ENCODE results near the gene MOB3B. TPM values are rescaled to one million over a fixed set of nuclear protein-coding genes. Genes with fewer than 3 reads are reported as not detected.

The MOB3B gene
- total RNA-seq, 4 donors from 2014 or later: 8.2 to 16.5 (median 10.5) TPM

DNA sequence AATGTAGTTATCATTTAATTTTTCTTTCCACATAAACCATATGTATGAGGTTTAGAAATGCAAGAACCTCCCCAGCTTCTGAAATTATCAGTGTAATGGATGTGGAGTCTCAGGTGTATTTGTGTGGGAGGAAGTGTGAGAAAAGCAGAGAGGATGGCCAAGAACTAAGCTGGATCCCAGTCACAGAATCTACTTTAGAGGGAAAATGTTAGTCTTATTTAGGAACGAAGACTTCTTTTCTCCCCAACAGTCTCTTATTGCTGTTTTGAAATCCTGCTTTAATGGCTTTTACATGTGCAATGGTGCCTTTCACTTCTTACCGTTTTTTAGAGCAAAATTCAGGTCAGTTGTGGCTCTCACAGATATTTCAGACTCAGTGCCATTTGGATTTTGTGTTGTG is 235.6 kb downstream of the MOB3B start:
- no peak for TF ChIP-seq CTCF (IDR thresholded peaks at IDR 0.05)
- no peak for TF ChIP-seq POLR2A (IDR thresholded peaks at IDR 0.05)
- WGBS, 2 donors: 64 to 70% methylated on average over 2 of the region's 2 CpGs
- intact Hi-C loops (cut with DNase I; ENCODE audit: low total_unique reads): no loop called here
- no peak for DNase-seq (ENCODE audit: low spot score in 2 of 2)
- H3K4me3 ChIP-seq (ENCODE audit: low read depth, poor library complexity, severe bottlenecking): no peak overlapping the region

- intact Hi-C loops (cut with DNase I; ENCODE audit: low total_unique reads): no loop called here
- peak; percentile 63 to 88 for DNase-seq (ENCODE audit: low spot score in 2 of 2)
- no peak overlapping the region for H3K4me3 ChIP-seq (ENCODE audit: low read depth, poor library complexity, severe bottlenecking)
- TF ChIP-seq POLR2A (IDR thresholded peaks at IDR 0.05) (no peak), CTCF (IDR thresholded peaks at IDR 0.05) (no peak)
- WGBS, 2 donors: 49 to 67% methylated on average over 7 of the region's 7 CpGs
Observed at GRCh38 chr9:27292659-27293405, 236.8 kb downstream of the MOB3B start.

GRCh38 chr9:27291292-27291691 is 238.3 kb downstream of the MOB3B start:
- DNase-seq (ENCODE audit: low spot score in 2 of 2): no peak
- H3K4me3 ChIP-seq (ENCODE audit: low read depth, poor library complexity, severe bottlenecking): no peak overlapping the region
- TF ChIP-seq POLR2A (IDR thresholded peaks at IDR 0.05) (no peak), CTCF (IDR thresholded peaks at IDR 0.05) (no peak)
- intact Hi-C loops (cut with DNase I; ENCODE audit: low total_unique reads): no loop called here
- 90 to 91% methylated on average over 8 of the region's 8 CpGs for WGBS, 2 donors

DNA sequence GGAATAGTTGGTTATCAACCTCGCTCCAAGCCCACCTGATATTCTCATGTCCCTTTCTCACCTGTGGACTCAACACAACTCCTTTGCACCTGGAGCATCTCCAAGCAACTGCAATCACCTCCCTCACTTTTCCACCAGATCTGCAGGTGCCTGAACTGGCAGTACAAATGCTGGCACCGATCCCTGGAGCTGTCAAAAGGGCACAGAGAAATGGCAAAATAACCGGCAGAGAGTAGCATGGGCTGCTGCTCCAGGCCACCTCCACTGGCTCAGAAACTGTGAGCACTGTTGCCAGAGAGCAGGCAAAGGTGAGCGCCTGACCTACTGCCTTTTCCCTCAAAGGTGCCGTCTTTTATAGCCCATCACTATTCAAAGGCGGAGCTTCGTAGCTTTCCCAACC is 247.3 kb downstream of the MOB3B start:
- H3K4me3 ChIP-seq (ENCODE audit: low read depth, poor library complexity, severe bottlenecking): no peak overlapping the region
- no peak for TF ChIP-seq POLR2A (IDR thresholded peaks at IDR 0.05)
- TF ChIP-seq CTCF (IDR thresholded peaks at IDR 0.05): no peak
- intact Hi-C loops (cut with DNase I; ENCODE audit: low total_unique reads): no loop called here
- 77 to 82% methylated on average over 7 of the region's 7 CpGs for WGBS, 2 donors
- no peak for DNase-seq (ENCODE audit: low spot score in 2 of 2)

GRCh38 chr9:27280860-27281259 is 248.8 kb downstream of the MOB3B start:
- TF ChIP-seq POLR2A (IDR thresholded peaks at IDR 0.05) (no peak), CTCF (IDR thresholded peaks at IDR 0.05) (no peak)
- no peak for DNase-seq (ENCODE audit: low spot score in 2 of 2)
- intact Hi-C loops (cut with DNase I; ENCODE audit: low total_unique reads): no loop called here
- 5 to 13% methylated on average over 5 of the region's 5 CpGs for WGBS, 2 donors
- H3K4me3 ChIP-seq (ENCODE audit: low read depth, poor library complexity, severe bottlenecking): no peak overlapping the region

GRCh38 chr9:27280249-27280648 is 249.4 kb downstream of the MOB3B start:
- H3K4me3 ChIP-seq (ENCODE audit: low read depth, poor library complexity, severe bottlenecking): no peak overlapping the region
- WGBS, 2 donors: 94 to 95% methylated on average over 16 of the region's 16 CpGs
- intact Hi-C loops (cut with DNase I; ENCODE audit: low total_unique reads): no loop called here
- no peak for DNase-seq (ENCODE audit: low spot score in 2 of 2)
- TF ChIP-seq CTCF (IDR thresholded peaks at IDR 0.05) (no peak), POLR2A (IDR thresholded peaks at IDR 0.05) (no peak)
